Upper lobe of right lung (tissue), 1 donor: ENCODE data around the gene CNTNAP2. TPM values are rescaled to one million over a fixed set of nuclear protein-coding genes. Genes with fewer than 3 reads are reported as not detected.

Experiments
- ATAC-seq: fragments of 200-7000 bp; cut with Tn5 transposase; one replicate; pipeline ENCODE4 v1.9.1; 2020; ENCODE audit warnings: mild to moderate bottlenecking, moderate library complexity
- DNase-seq: peaks from one replicate; pipeline ENCODE4 v3.0.0-alpha.2; 2020
- H3K27ac ChIP-seq: fragments of 200-600 bp; one replicate; pipeline ENCODE4 v1.8.0; 2022
- H3K27me3 ChIP-seq: fragments of 200-600 bp; one replicate; pipeline ENCODE4 v1.8.0; 2022; ENCODE audit warnings: mild to moderate bottlenecking
- H3K36me3 ChIP-seq: fragments of 200-600 bp; one replicate; pipeline ENCODE4 v1.8.0; 2022
- H3K4me1 ChIP-seq: fragments of 200-600 bp; one replicate; pipeline ENCODE4 v1.8.0; 2022
- H3K4me3 ChIP-seq: fragments of 200-600 bp; one replicate; pipeline ENCODE4 v1.8.0; 2022; ENCODE audit warnings: mild to moderate bottlenecking
- H3K9me3 ChIP-seq: fragments of 200-600 bp; one replicate; pipeline ENCODE4 v1.8.0; 2022
- intact Hi-C: fragments of 100-400 bp; cut with DNase I; formaldehyde crosslinking; loops from one replicate; pipeline ENCODE4 v1.11.0; 2022
- total RNA-seq: library from RNA; stranded (reverse); fragmentation: NEBNext Ultra II Directional; extraction: Animal tissue kit (Norgen Biotek cat#: 25700); gene quantifications from one replicate; pipeline ENCODE4 v1.2.1, GENCODE V29; 2021
- TF ChIP-seq, protein P1 (sequence below): fragments of 200-600 bp; IDR thresholded peaks from one replicate; pipeline ENCODE4 v1.8.0; 2022; ENCODE audit warnings: antibody characterized with exemption
- donor health status: DM: no; HTN: yes; CAD: no; lungs with severe emphysema.

The CNTNAP2 gene
- total RNA-seq, 1 donor from 2014 or later = 0.41 TPM

DNA sequence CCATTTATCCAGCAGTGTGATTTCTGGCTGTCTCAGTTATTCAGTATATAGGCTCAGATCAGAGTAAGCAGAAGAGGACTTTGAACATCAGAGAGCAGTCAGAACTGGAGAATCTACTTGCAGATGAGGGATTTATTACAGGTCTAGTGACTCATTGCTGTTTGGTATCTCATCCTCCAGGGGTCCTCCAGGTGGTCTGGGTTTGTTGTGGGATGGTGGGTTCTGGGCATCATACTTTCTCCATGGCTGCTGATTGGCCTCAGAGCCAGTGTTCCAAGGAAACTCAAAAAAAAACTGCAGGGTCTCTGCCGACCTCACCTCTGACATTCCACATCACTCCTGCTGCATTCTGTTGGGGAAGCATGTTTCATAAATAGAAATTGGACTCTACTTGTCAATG, 214.8 kb downstream of the CNTNAP2 start:
- Histone ChIP-seq H3K36me3 (no peaks in the 10 kb centered on the region), H3K4me1 (no peaks in the 10 kb centered on the region), H3K27ac (no peak overlapping the region), H3K27me3 (no peaks in the 10 kb centered on the region), H3K9me3 (no peaks in the 10 kb centered on the region), H3K4me3 (no peak overlapping the region)
- DNase-seq = no peak
- no peak for ATAC-seq
- intact Hi-C loops = no loop called here
- TF ChIP-seq, protein P1, sequence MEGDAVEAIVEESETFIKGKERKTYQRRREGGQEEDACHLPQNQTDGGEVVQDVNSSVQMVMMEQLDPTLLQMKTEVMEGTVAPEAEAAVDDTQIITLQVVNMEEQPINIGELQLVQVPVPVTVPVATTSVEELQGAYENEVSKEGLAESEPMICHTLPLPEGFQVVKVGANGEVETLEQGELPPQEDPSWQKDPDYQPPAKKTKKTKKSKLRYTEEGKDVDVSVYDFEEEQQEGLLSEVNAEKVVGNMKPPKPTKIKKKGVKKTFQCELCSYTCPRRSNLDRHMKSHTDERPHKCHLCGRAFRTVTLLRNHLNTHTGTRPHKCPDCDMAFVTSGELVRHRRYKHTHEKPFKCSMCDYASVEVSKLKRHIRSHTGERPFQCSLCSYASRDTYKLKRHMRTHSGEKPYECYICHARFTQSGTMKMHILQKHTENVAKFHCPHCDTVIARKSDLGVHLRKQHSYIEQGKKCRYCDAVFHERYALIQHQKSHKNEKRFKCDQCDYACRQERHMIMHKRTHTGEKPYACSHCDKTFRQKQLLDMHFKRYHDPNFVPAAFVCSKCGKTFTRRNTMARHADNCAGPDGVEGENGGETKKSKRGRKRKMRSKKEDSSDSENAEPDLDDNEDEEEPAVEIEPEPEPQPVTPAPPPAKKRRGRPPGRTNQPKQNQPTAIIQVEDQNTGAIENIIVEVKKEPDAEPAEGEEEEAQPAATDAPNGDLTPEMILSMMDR = no peak

DNA sequence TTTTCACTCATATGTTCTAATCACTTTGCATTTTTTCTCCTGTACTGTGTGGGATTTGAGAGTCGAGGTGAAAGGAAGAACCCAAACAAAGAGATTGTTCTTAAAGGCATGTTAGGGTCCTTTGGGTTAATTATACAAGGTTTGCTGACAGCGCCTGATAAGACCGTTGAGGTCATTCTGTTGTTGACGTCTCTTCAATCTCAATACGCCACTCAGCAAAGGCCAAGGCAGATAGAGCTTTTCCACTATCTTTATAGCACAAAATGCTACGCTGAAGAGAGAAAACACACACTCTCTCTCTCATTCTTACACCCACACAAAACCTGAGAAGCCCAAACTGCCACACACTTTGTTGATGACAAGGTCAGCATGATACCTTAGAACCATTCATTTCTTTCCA, 228.7 kb downstream of the CNTNAP2 start:
- DNase-seq (no peak), ATAC-seq (no peak)
- Histone ChIP-seq H3K27me3 (no peaks in the 10 kb centered on the region), H3K4me1 (no peaks in the 10 kb centered on the region), H3K4me3 (no peak overlapping the region), H3K36me3 (no peaks in the 10 kb centered on the region), H3K27ac (no peak overlapping the region), H3K9me3 (no peaks in the 10 kb centered on the region)
- intact Hi-C loops = no loop called here
- TF ChIP-seq, protein P1 = no peak

GRCh38 chr7:146346096-146346495, 229.5 kb downstream of the CNTNAP2 start:
- ATAC-seq (no peak), DNase-seq (no peak)
- Histone ChIP-seq H3K4me1 (no peaks in the 10 kb centered on the region), H3K4me3 (no peak overlapping the region), H3K36me3 (no peaks in the 10 kb centered on the region), H3K27me3 (no peaks in the 10 kb centered on the region), H3K27ac (no peak overlapping the region), H3K9me3 (no peaks in the 10 kb centered on the region)
- TF ChIP-seq, protein P1 = no peak
- intact Hi-C loops = no loop called here

DNA sequence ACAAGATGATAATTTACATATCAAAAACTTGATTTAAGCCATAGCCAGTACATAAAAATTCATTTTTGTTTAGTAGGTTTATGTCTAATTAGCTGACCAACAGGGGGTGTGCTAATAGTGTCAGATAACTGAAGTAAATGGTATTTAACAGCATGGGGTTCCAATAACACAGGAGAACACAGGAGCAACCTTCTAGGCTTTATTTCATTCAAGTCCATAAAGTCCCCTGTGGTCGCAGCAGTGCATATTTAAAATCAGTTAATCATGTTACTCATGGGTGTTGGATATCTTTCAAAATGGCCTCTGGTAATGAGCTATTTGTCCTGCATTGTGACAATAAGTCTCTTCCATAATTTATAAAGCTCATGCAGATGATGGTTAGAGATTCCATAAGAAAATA, 238.6 kb downstream of the CNTNAP2 start:
- no peaks in the 10 kb centered on the region for H3K4me1 ChIP-seq
- TF ChIP-seq, protein P1 = no peak
- H3K27me3 ChIP-seq = no peaks in the 10 kb centered on the region
- H3K36me3 ChIP-seq = no peaks in the 10 kb centered on the region
- H3K27ac ChIP-seq = no peak overlapping the region
- H3K9me3 ChIP-seq = no peaks in the 10 kb centered on the region
- no peak for ATAC-seq
- intact Hi-C loops = no loop called here
- DNase-seq = no peak
- H3K4me3 ChIP-seq = no peak overlapping the region

- no peak overlapping the region for H3K27ac ChIP-seq
- H3K36me3 ChIP-seq = no peaks in the 10 kb centered on the region
- DNase-seq = no peak
- TF ChIP-seq, protein P1 = no peak
- H3K27me3 ChIP-seq = no peaks in the 10 kb centered on the region
- no peak overlapping the region for H3K4me3 ChIP-seq
- no peaks in the 10 kb centered on the region for H3K9me3 ChIP-seq
- ATAC-seq = no peak
- no peaks in the 10 kb centered on the region for H3K4me1 ChIP-seq
- intact Hi-C loops = no loop called here
Measured at GRCh38 chr7:146359176-146359575, 242.6 kb downstream of the CNTNAP2 start.

GRCh38 chr7:146366938-146367337, 250.3 kb downstream of the CNTNAP2 start:
- H3K27me3 ChIP-seq = no peaks in the 10 kb centered on the region
- H3K4me1 ChIP-seq = no peaks in the 10 kb centered on the region
- TF ChIP-seq, protein P1 = no peak
- intact Hi-C loops = no loop called here
- H3K4me3 ChIP-seq = no peak overlapping the region
- no peaks in the 10 kb centered on the region for H3K9me3 ChIP-seq
- H3K36me3 ChIP-seq = no peaks in the 10 kb centered on the region
- no peak overlapping the region for H3K27ac ChIP-seq
- DNase-seq (no peak), ATAC-seq (no peak)
